ENCODE data around the gene CERS5.
A peak's percentile ranks its signal among the peaks of the same experiment; 100 is the strongest.

Gene CERS5

GRCh38 chr12:50101663-50102062 is 65.5 kb downstream of the CERS5 start:
- DNase-seq (ENCODE audit: extremely low read depth, low read depth), result no peak
- H3K4me3 ChIP-seq (replicated peaks; ENCODE audit: low read depth, low read length), result no peak overlapping the region
- peak; percentile 54 for TF ChIP-seq CTCF (IDR thresholded peaks at IDR 0.05; ENCODE audit: low read depth, low read length, missing control alignments)

GRCh38 chr12:50100561-50100960 is 66.6 kb downstream of the CERS5 start:
- DNase-seq (ENCODE audit: extremely low read depth, low read depth), result no peak
- H3K4me3 ChIP-seq (replicated peaks; ENCODE audit: low read depth, low read length), result no peak overlapping the region
- TF ChIP-seq CTCF (IDR thresholded peaks at IDR 0.05; ENCODE audit: low read depth, low read length, missing control alignments), result no peak

GRCh38 chr12:50099302-50100008 is 67.7 kb downstream of the CERS5 start:
- no peak for DNase-seq (ENCODE audit: extremely low read depth, low read depth)
- H3K4me3 ChIP-seq (replicated peaks; ENCODE audit: low read depth, low read length), result no peak overlapping the region
- TF ChIP-seq CTCF (IDR thresholded peaks at IDR 0.05; ENCODE audit: low read depth, low read length, missing control alignments), result no peak

- TF ChIP-seq CTCF (IDR thresholded peaks at IDR 0.05; ENCODE audit: low read depth, low read length, missing control alignments), result no peak
- no peak for DNase-seq (ENCODE audit: extremely low read depth, low read depth)
- H3K4me3 ChIP-seq (replicated peaks; ENCODE audit: low read depth, low read length), result no peak overlapping the region
These were observed 69.2 kb downstream of the CERS5 start for GRCh38 chr12:50097952-50098351.

- no peak for DNase-seq (ENCODE audit: extremely low read depth, low read depth)
- TF ChIP-seq CTCF (IDR thresholded peaks at IDR 0.05; ENCODE audit: low read depth, low read length, missing control alignments), result no peak
- no peak overlapping the region for H3K4me3 ChIP-seq (replicated peaks; ENCODE audit: low read depth, low read length)
These were observed 76.8 kb downstream of the CERS5 start for GRCh38 chr12:50090391-50090790.

GRCh38 chr12:50089730-50090129 is 77.4 kb downstream of the CERS5 start:
- DNase-seq (ENCODE audit: extremely low read depth, low read depth), result no peak
- no peak for TF ChIP-seq CTCF (IDR thresholded peaks at IDR 0.05; ENCODE audit: low read depth, low read length, missing control alignments)
- no peak overlapping the region for H3K4me3 ChIP-seq (replicated peaks; ENCODE audit: low read depth, low read length)
